GM18867 (cell line): ENCODE results near the gene LHPP.
"Not testable (repeated sequence)": the region's sequence is repeated elsewhere in the genome, so short reads cannot be mapped to it uniquely, and the experiment has no call there.

Experiments
- ATAC-seq: cut with Tn5 transposase; IDR thresholded peaks from one replicate; pipeline ENCODE4 v1.9.1; 2021; ENCODE audit warnings: mild to moderate bottlenecking, moderate library complexity; ENCODE audit not compliant: unreplicated experiment

Gene LHPP

GRCh38 chr10:124534826-124535601 is 73.4 kb downstream of the LHPP start:
- ATAC-seq: no peak

GRCh38 chr10:124535731-124536495 is 74.3 kb downstream of the LHPP start:
- ATAC-seq: no peak

DNA sequence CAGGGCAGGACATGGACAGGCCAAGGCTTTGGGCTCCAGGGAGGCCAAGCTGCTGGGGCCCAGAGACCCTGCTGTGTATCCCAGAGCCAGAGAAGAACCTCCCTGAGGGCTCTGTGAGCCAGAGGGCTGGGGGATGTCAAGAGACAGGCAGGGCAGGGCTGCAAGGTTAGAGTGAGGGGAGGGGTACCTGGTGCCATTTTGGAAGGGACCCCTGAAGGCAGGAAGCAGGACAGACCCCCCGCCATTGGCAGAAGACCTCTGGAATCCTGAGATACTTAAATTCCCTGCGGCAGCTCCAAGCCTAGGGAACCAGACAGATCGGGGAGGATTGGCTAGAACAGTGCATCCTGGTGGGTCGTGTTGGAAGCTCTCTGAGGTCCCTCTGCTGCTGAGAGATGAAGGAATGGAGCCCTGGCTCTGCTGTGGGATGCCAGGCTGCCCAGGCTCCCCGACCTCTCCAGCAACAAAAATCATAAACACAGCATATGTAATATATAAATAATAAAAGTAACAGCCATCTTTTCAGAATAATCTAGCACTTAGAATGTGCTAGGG is 75.0 kb downstream of the LHPP start:
- no peak for ATAC-seq

- no peak for ATAC-seq
Measured at GRCh38 chr10:124537166-124537725, 75.6 kb downstream of the LHPP start.

GRCh38 chr10:124537891-124538290 is 76.3 kb downstream of the LHPP start:
- ATAC-seq: no peak

GRCh38 chr10:124538706-124539105 is 77.1 kb downstream of the LHPP start:
- ATAC-seq: no peak

- peak; percentile 72 for ATAC-seq
Measured at GRCh38 chr10:124539935-124540641, 78.5 kb downstream of the LHPP start.

DNA sequence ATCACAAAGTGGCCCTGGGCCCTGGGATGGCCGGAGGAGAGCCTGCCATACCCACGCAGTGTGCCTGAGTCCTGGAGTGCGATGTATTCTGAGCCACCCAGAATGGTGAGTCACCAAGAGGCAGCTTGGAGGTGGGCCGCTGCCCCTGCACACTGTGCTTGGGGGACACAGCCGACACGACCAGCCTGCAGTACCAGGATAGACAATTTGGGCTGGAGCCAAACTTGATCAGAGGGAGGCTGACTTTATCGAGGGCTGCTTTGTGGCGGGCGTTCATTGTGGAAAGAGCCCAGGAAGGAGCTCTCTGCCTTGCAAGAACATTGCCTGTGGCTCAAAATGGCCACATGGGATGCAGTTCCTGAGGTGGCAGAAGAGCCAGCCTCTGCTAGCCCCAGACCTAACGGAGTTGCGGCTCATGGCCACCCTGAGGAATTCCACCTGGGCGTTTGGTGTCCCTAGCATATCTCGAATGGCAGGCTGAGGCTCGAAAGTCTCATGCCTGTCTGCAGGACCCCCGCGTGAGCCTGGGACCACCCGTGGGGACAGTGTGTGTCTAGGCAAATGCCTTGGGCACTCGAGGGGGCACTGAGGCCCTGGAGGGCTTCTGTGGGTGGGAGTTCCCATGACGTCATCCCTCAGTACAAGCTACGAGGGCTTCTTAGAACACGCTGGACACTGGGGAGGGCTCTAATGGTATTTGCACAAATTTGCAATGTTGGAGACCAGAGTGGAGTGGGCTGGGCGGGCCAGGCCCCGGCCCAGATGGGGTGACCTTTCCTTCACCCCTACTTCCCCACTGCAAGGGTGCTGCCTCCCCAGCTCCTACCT is 79.7 kb downstream of the LHPP start:
- no peak for ATAC-seq

DNA sequence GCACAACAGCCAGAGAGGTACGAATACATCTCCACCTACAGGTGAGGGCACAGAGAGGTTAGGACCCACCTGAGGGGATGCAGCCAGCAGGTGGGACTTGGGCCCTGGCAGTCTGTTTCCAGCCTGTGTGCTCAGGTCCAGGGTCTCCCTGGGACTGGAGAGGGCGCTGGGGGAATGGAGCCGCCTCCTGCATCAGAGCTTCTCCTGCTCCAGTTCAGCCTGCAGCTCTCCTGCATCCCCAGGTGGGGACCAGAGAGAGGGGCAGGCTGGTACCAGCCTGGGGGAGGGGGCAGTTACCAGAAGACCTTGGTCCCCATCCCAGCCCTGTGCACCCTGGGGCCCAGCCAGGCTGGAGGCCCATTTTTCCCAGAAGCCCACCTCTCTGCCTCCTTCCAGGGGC is 80.7 kb downstream of the LHPP start:
- no peak for ATAC-seq

- no peak for ATAC-seq
Measured at GRCh38 chr10:124543146-124543545, 81.5 kb downstream of the LHPP start.

GRCh38 chr10:124543971-124544370 is 82.3 kb downstream of the LHPP start:
- ATAC-seq: no peak

DNA sequence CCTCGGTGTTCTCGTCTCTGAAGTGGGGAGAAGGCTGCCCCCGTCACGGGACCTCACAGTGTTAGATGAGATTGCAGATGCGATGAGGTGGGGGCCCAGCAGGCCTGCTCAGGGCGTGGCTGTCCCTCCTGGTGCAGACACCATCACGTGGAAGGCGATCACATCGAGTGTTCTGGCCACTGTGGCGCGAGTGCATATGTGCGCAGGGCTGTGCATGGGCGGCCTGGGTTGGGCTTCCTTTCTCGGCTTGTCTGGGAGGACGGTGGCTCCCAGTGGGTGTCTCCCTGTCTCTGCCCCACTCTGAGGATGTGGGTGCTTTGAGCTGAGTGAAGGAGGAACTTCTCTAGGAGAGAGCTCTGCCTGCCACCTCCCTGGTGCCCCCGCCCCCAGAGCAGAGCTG is 83.1 kb downstream of the LHPP start:
- ATAC-seq: no peak

DNA sequence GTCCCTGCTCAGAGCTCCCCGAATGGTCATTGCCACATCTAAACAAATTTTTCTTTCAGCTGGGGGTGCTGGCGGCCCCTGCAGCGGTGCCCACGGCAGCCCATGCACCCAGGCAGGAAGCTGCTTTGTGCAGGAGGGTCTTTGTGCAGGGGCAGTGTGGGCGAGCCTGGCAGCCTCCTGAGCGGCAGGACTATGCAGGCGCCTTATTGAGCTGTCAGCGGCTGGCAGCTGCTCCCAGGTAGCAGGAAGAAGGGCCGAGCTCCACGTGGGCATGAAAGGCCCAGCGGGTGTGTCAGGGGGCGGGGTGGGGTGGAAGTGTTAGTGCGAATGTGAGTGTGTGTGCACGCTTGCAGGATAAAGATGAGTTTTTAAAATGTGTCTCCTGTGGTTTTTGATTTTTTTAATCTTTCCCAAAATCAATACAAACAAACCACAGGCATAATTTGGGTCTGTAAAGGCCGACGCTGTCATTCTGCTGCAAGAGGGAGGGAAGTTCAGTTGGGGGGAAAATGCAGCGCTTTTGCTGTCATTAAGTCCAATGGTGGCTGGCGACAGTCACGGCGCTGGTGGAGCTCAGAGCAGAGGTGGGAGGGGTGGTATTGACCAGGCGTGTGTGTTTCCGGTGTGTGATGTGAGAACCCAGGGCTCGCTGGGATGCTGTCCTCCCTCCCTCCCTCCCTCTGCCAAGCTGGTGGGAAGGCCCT is 83.9 kb downstream of the LHPP start:
- no peak for ATAC-seq

DNA sequence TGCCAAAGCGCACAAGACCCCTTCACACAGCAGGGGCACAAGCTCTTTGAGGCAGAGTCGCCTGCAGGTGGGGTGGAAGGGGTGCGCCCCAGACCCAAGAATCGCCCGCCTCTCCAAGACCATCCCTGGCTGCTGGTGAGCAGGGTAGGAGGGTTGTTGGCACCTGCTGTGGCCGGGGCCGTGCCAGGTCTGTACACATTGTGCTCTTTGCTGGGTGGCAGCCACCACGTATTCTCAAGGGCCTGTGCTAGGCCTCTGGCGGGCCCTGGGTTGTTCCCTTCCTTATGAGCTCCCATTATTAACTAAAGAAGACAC is 84.4 kb downstream of the LHPP start:
- ATAC-seq: no peak

DNA sequence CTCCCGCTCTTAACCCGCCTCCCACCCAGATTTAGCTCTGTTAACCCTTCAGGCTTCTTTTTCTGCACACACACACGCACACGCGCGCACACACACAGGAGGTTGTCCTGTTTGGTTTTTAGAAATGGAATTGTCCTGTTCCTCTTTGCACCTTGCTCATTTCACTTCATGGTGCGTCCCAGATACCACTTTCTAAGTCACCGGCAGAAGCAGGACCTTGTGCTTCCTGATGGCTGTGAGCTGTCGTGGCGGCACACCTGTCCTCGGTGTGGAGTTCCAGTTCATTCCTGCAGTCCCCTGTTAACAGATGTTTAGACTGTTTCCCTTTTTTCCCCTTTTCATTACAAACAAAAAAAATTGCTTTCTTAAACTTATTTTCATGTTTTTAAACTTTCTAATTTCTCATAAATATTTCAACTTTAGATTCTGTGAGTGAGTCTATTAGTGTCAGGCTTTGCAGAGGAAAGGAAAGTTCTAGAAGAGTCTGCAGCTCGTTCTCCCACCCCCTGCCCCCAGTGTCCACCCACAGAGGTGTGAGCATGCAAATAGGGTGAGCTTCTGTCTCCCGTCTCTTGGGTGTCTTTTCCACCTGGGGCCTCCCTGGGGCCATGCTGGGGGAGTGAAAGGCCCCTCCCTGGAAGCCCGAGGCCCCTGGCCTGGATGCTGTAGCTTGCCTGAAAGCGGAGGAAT is 85.5 kb downstream of the LHPP start:
- ATAC-seq: no peak

DNA sequence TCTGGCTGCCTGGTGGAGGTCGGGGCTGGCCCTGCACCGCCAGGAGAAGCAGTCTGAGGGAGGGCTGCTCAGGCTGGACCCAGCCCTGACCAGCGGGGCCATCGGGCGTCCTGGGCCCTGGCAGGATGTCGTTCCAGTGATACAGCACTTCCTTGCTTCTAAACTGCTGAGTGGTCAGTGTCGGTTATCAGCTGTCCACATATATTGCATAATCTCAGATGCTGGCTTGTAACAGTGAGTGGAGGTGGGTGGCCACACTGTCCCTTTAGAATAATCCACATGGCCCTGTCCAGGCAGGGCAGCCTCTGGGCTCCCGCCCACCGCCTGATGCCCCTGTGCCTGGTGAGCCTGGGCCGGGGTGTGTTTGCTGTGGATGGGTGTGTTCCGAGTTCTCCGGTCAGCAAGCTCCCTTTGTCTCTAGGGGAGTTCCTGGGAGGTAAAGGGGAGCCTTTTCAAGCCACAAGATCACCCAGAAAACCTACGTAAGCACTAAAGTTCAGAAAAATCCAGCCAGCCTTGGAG is 86.1 kb downstream of the LHPP start:
- ATAC-seq: no peak

DNA sequence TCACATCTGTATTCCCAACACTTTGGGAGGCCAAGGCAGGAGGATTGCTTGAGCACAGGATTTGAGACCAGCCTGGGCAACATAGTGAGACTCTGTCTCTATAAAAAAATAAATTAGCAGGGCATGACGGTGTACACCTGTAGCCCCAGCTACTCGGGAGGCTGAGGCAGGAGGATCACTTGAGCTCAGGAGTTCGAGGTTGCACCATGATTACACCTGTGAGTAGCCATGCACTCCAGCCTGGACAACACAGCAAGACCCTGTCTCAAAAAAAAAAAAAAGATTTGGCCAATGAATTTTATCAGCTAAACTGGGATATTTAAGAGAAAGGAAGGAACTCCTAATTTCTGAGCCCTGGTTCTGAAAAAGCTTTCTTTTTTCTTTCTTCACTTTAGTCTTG is 87.5 kb downstream of the LHPP start:
- not testable (repeated sequence) for ATAC-seq

DNA sequence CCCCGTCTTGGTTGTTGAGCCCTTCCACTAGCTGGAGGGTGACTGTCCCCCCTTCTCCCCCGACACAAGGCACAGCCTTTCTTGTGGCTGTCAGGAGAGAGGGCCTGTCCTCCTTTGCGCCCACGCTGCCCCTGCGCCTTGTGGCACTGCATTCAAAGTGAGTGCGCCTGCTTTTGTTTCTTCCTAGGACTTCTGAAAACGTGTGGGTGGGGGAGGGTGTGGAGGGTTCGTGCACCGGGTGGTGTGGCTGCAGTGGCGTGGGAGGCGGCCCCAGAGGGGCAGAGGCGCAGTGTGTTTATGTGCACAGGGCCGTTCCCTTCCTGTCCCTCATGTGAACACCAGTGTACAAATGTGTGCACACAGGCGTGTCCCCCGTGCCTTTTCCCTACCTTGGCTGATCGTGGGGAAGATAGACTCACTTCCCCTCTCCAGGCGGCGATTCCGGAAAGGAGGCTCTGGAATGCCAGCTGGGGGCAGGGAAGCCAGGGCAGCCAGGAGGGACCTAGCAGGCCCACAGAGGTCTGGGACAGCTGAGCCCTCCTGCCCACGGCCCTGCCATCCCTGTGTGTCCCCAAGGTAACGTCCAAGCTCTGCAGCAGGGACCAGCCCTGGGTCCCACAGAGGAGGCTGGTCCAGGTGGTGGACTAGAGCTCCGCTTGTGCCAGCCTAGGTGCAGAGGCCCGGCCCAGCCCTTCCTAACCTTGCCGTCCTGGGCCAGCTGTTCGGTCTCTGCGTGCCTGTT is 88.8 kb downstream of the LHPP start:
- no peak for ATAC-seq
